GM12865 (cell line): ENCODE measurements around the gene SPINT1.

Source experiments
- DNase-seq: peaks from one replicate; pipeline ENCODE4 v3.0.0; 2010; ENCODE audit warnings: low read depth
- H3K4me3 ChIP-seq: 2 replicates; pipeline ENCODE4 v1.5.1; 2011; ENCODE audit warnings: mild to moderate bottlenecking, low read depth, low read length, control low read depth
- TF ChIP-seq, protein P1 (sequence below): IDR thresholded peaks from 2 replicates; pipeline ENCODE4 v1.5.1; 2011; ENCODE audit warnings: low read length, control low read depth, low read depth, inconsistent platforms; ENCODE audit not compliant: insufficient read depth; ENCODE audit errors: missing control alignments

The SPINT1 gene

DNA sequence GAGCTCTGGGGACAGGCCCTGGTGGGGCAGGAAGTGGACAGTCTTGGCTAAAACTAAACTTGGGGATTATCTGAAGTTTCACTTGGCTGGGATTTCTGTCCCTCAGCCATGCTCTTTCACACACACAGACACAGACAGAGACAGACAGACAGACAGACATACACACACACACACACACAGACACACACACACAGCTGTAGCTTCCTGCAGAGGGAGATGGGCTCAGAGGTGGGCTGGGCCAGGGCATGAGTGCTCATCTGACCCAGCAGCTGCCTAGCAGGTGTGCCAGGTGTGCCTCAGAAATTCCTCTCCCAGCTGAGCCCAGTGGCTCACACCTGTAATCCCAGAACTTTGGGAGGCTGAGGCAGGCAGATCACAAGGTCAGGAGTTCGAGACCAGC lies 26.9 kb downstream of the SPINT1 start:
- peak; percentile 52 for DNase-seq
- H3K4me3 ChIP-seq, result no peak overlapping the region; the same call in 1 of the 2 replicates
- TF ChIP-seq, protein P1, sequence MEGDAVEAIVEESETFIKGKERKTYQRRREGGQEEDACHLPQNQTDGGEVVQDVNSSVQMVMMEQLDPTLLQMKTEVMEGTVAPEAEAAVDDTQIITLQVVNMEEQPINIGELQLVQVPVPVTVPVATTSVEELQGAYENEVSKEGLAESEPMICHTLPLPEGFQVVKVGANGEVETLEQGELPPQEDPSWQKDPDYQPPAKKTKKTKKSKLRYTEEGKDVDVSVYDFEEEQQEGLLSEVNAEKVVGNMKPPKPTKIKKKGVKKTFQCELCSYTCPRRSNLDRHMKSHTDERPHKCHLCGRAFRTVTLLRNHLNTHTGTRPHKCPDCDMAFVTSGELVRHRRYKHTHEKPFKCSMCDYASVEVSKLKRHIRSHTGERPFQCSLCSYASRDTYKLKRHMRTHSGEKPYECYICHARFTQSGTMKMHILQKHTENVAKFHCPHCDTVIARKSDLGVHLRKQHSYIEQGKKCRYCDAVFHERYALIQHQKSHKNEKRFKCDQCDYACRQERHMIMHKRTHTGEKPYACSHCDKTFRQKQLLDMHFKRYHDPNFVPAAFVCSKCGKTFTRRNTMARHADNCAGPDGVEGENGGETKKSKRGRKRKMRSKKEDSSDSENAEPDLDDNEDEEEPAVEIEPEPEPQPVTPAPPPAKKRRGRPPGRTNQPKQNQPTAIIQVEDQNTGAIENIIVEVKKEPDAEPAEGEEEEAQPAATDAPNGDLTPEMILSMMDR, result no peak

DNA sequence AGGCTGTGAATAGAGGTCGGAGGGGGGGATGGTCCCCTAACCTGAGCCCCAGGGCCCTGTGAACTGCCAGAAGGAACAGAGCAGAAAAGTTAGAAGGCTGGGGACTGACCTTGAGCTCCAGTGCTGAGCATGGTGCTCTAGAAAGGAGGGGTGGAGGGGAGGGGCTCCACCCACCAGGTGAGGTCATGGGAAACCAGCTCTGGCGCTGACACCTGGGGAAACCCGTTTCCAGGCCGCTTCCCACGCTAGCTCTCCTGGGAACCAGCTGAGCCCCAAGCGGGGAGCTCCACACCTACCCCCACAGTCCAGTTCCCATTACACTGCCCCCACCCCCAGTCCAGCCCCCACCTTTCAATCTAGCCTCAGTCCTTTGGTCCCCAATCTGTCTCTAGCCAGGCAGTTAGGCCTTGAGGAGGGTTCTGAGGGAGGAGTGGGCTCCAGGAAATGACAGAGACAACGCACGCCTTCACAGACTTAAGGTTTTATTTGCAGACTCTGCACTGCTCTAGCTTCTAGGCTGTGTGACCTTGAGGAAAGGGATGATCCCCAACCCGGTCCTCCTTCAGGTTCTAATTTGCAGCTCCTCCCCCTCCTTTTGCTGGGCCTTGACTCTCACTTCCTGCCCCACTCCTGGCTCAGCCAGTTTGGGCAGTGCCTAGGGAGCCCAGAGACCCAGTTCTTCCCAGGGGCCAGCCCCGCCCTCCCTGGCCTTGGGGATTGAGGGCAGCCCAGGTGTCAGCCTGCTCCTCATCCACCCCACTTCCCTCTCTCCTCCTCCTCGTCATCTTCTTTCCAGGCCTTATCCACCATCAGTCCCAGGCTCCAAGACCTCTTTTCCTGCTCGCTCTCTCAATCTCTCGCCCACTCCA lies 28.1 kb downstream of the SPINT1 start:
- peak overlapping the region; percentile 61 for H3K4me3 ChIP-seq
- peak; percentile 83 for DNase-seq
- TF ChIP-seq, protein P1, result no peak

DNA sequence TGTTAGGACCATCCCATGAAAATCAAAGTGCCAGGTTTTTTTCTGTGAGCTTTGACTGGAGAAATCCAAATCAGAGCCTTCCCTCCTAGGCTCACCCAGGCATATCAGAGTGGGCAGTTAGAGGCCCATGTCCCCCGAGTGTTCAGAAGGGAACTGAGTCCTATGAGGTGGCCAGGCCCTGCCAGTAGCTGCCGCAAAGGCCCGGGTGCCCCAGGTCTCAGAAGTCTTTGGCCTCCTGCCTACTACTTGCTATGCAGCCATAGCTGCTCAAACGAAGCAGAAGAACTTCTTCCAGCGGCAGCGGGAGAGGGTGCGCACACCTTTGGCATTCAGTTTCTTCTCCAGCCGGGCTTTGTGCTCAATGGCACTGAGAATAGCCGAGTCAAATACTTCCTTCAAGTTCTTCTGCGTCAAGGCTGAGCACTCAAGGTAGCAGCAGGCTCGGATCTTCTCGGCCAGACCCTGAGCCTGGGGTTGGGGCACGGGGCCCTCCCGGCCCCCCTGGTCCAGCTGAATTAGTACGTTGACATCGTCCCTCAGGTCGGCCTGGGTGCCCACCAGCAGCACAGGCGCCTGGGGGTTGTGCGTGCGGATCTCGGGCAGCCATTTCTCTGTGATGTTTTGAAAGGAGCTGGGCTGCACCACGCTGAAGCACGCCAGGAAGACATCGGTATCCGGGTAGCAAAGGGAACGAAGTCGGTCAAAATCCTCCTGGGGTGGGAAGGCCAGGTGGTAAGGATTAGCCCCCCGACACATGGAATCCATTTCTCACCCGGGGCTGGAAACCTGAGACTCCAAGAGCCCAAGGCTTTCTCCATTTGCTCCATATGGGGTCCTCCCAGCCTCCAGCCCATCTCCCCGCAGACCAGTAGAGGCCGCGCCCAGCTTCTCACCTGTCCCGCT lies 29.2 kb downstream of the SPINT1 start:
- peak overlapping the region; percentile 61 for H3K4me3 ChIP-seq
- no peak for DNase-seq
- TF ChIP-seq, protein P1, result no peak

DNA sequence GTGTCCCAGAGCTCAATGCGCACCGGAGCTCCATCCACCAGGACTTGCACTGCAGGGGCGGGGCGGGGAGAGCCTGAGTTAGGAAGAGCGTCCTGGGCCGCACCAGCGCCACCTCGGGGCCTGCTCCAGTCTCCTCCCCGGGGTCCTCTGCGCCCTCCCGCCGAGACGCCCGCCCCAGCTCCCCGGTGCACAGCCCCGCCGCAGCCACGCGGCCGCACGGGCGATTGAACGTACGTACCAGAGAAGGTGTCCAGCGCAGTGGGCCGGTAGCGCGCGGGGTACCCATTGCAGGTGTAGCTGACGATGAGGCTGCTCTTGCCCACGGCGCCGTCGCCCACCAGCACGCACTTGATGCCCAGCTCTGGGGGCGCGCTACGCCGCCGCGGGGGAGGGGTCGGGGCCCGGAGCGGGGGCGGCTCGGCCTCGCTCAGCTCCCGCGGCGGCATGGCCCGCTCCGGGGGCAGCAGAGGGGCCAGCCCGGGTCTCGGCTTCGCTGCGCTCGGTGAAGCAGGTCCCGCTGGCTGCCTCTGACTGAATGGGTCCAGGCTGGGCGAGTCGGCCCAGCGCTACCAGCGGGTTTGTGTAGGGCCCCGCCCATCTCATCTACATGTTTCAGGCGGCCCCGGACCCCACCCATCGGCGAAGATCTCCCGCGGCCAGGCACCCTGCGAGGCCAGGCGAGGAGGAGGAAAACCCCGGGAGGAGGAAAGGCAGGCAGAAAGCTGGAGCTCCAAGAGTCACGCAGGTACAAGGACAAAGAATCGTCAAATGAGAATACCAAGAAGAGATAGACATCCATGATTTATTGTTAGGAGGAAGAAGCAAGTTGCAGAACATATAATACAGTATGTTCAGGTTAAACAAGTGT lies 30.1 kb downstream of the SPINT1 start, which contains the start of gene RHOV:
Gene RHOV (minus strand): TSS at position 541 of the 868 bp plus-strand sequence. CDS start 95 bp downstream, at position 446.
- peak within 1 kb of the TSS; percentile 61 for H3K4me3 ChIP-seq
- DNase-seq, result peak; percentile 76
- TF ChIP-seq, protein P1, result peak; percentile 40

DNA sequence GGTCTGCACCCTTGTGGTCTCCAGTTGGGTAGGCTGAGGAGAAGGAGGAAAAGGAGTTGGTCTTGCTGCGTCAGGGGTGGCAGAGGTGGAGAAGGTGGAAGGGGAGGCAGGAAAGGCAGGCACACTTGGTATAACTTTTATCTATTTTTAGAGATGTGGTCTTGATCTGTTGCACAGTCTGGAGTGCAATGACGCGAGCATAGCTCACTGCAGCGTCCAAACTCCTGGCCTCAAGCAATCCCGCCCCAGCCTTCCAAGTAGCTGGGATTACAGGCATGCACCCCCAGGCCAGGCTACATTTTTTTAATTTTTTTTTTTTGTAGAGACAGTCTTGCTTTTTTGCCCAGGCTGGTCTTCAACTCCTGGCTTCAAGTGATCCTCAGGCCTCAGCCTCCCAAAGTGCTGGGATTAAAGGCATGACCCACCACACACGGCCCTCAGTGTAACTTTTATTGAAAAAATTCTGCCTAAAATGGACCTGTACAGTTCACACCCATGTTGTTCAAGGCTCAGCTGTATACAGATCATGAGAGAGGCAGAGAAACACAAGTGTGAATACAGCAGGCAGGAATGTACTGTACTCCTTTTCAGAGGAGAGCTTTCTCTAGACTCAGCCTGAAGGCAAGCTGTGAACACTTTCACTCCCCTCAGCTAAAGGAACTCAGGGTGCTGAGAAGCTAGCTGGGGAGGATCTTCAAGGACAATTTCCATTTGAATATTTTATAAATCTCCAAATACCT lies 32.3 kb downstream of the SPINT1 start:
- H3K4me3 ChIP-seq, result no peak overlapping the region
- TF ChIP-seq, protein P1, result no peak
- DNase-seq, result no peak
